Measurements from ENCODE around the gene EXOG.

GRCh38 chr3:38551026-38551832 is 55.1 kb downstream of the EXOG start:
- TF ChIP-seq CTCF (IDR thresholded peaks at IDR 0.05) (no peak), POLR2A (IDR thresholded peaks at IDR 0.05) (no peak)
